CD4-positive, alpha-beta memory T cell (primary cell): ENCODE data around the gene C19orf12. TPM values are rescaled to one million over a fixed set of nuclear protein-coding genes. Genes with fewer than 3 reads are reported as not detected.
A peak's percentile ranks its signal among the peaks of the same experiment; 100 is the strongest.

Experiments used
- CTCF ChIA-PET: fragments of 350-600 bp; sonication (Branson Sonifier 250); formaldehyde crosslinking; loops from one replicate; lab custom pipeline; 2021; ENCODE audit warnings: inconsistent platforms; ENCODE audit not compliant: partially characterized antibody; lab: Charles Lee
- POLR2A ChIA-PET: fragments of 350-600 bp; sonication (Branson Sonifier 250); formaldehyde crosslinking; loops from one replicate; lab custom pipeline; 2021; ENCODE audit not compliant: partially characterized antibody; lab: Charles Lee
- DNase-seq, 5 donors: peaks; one replicate each; pipeline versions ENCODE4 v3.0.0 to v3.0.0-alpha.2; 2020 to 2022; ENCODE audit warnings: mixed read lengths in 1 of 5
- H3K27ac ChIP-seq: one replicate; pipeline ENCODE4 v1.7.0; 2013; ENCODE audit warnings: low read depth, low read length
- H3K27me3 ChIP-seq: 2 replicates; pipeline ENCODE4 v1.7.0; 2013; ENCODE audit warnings: mild to moderate bottlenecking, low read length, moderate library complexity; ENCODE audit not compliant: insufficient read depth
- H3K36me3 ChIP-seq: 2 replicates; pipeline ENCODE4 v1.7.0; 2013; ENCODE audit warnings: mild to moderate bottlenecking, low read length, moderate library complexity; ENCODE audit not compliant: insufficient read depth
- H3K4me1 ChIP-seq: 2 replicates; pipeline ENCODE4 v1.7.0; 2013; ENCODE audit warnings: mild to moderate bottlenecking, low read length, moderate library complexity; ENCODE audit not compliant: insufficient read depth
- H3K4me3 ChIP-seq, 2 donors: one replicate each; pipeline ENCODE4 v1.7.0; 2013; ENCODE audit warnings: low read length in 2 of 2, mild to moderate bottlenecking in 1 of 2
- H3K9me3 ChIP-seq, 2 donors: one replicate each; pipeline ENCODE4 v1.7.0; 2013; ENCODE audit warnings: low read length in 2 of 2, control low read depth in 1 of 2; ENCODE audit not compliant: control insufficient read depth in 1 of 2
- H3K27ac Mint-ChIP-seq, 7 donors: one replicate each; pipeline ENCODE4 v1.8.0; 2020 to 2021; ENCODE audit warnings: mixed read lengths in 7 of 7, mild to moderate bottlenecking in 6 of 7, inconsistent platforms in 3 of 7, moderate library complexity in 3 of 7
- H3K27me3 Mint-ChIP-seq, 2 donors: one replicate each; pipeline ENCODE4 v1.8.0; 2020 to 2021; ENCODE audit warnings: mixed read lengths in 2 of 2
- H3K36me3 Mint-ChIP-seq, 2 donors: one replicate each; pipeline ENCODE4 v1.8.0; 2020 to 2021; ENCODE audit warnings: mixed read lengths in 2 of 2, inconsistent platforms in 1 of 2, mild to moderate bottlenecking in 1 of 2
- H3K4me1 Mint-ChIP-seq, 4 donors: one replicate each; pipeline ENCODE4 v1.8.0; 2020 to 2021; ENCODE audit warnings: mixed read lengths in 4 of 4, mild to moderate bottlenecking in 1 of 4
- H3K4me3 Mint-ChIP-seq, 8 donors: one replicate each; pipeline ENCODE4 v1.8.0; 2020 to 2021; ENCODE audit warnings: mixed read lengths in 8 of 8, mild to moderate bottlenecking in 7 of 8, moderate library complexity in 6 of 8, inconsistent platforms in 3 of 8
- H3K9me3 Mint-ChIP-seq, 8 donors: one replicate each; pipeline ENCODE4 v1.8.0; 2020 to 2021; ENCODE audit warnings: mixed read lengths in 8 of 8, mild to moderate bottlenecking in 5 of 8, inconsistent platforms in 3 of 8, moderate library complexity in 1 of 8
- intact Hi-C: fragments of 100-400 bp; cut with micrococcal nuclease; formaldehyde crosslinking; loops from one replicate; pipeline ENCODE4 v1.15.1; 2023
- polyA plus RNA-seq, 2 donors: library from polyadenylated mRNA; unstranded; fragments of 300-500 nt; fragmentation: Illumina TruSeq; gene quantifications; one replicate each; pipeline ENCODE4 v1.2.3, GENCODE V29; 2021
- total RNA-seq, 2 experiments: library from RNA; stranded (reverse); gene quantifications; one replicate each; pipeline ENCODE4 v1.2.3, GENCODE V29; 2021

Gene C19orf12
- total and polyA plus RNA-seq, 4 experiments from 2014 or later = 22.7 to 30.1 (median 26.4) TPM

GRCh38 chr19:29697523-29698261 is 17.4 kb downstream of the C19orf12 start:
- CTCF ChIA-PET = interaction anchor here (1.2 to 1.4 kb wide), 2 partner anchors 14 to 19 kb away, joined by 3 to 10 read pairs; no protein-coding TSS in a partner anchor
- H3K4me1 Mint-ChIP-seq = peaks cover 4 to 22% (median 7%) of the 10 kb centered on the region in 4 donors
- no peaks in the 10 kb centered on the region for H3K27me3 Mint-ChIP-seq
- Histone ChIP-seq H3K9me3 (no peaks in the 10 kb centered on the region), H3K36me3 (peaks cover 8% of the 10 kb centered on the region), H3K4me1 (peaks cover 7% of the 10 kb centered on the region), H3K27ac (no peak overlapping the region), H3K4me3 (no peak overlapping the region), H3K27me3 (no peaks in the 10 kb centered on the region)
- intact Hi-C loops = loop anchor here (10.0 kb wide), 1 partner anchor 233 kb away; no protein-coding TSS in a partner anchor
- POLR2A ChIA-PET = interaction anchor here (1.2 kb wide), 1 partner anchor 17 kb away, joined by 3 read pairs; no protein-coding TSS in a partner anchor
- H3K4me3 Mint-ChIP-seq = no peak overlapping the region
- no peaks in the 10 kb centered on the region for H3K9me3 Mint-ChIP-seq
- peaks cover 0 to 10% of the 10 kb centered on the region in 2 donors for H3K36me3 Mint-ChIP-seq
- peak overlapping the region in 6 of 7 donors; percentile 52 to 89 (median 80) for H3K27ac Mint-ChIP-seq
- no peak for DNase-seq

DNA sequence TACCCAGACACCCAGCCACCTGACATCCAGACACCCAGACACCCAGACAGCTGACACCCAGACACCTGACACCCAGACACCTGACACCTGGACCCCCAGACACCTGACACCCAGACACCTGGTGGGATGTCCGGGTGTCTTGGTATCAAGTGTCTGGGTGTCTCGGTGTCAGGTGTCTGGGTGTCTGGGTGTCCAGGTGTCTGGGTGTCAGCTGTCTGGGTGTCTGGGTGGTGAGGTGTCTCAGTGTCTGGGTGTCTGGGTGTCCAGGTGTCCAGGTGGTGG is 18.6 kb downstream of the C19orf12 start:
- peaks cover 0 to 2% of the 10 kb centered on the region in 2 donors for H3K36me3 Mint-ChIP-seq
- H3K27me3 Mint-ChIP-seq = no peaks in the 10 kb centered on the region
- no peaks in the 10 kb centered on the region for H3K9me3 Mint-ChIP-seq
- no peak for DNase-seq
- no peaks in the 10 kb centered on the region for H3K27me3 ChIP-seq
- H3K9me3 ChIP-seq = no peaks in the 10 kb centered on the region
- H3K4me3 ChIP-seq = no peak overlapping the region
- intact Hi-C loops = loop anchor here (10.0 kb wide), 1 partner anchor 232 kb away; no protein-coding TSS in a partner anchor
- H3K27ac ChIP-seq = no peak overlapping the region
- H3K36me3 ChIP-seq = no peaks in the 10 kb centered on the region
- peaks cover 7% of the 10 kb centered on the region for H3K4me1 ChIP-seq
- CTCF ChIA-PET = no interaction called here
- H3K27ac Mint-ChIP-seq = peak overlapping the region in 4 of 7 donors; percentile 9 to 86 (median 72)
- H3K4me1 Mint-ChIP-seq = peaks cover 4 to 22% (median 7%) of the 10 kb centered on the region in 4 donors
- H3K4me3 Mint-ChIP-seq = no peak overlapping the region
- POLR2A ChIA-PET = interaction anchor here (1.0 kb wide), 1 partner anchor 20 kb away, joined by 6 read pairs; no protein-coding TSS in a partner anchor

GRCh38 chr19:29695765-29696564 is 19.1 kb downstream of the C19orf12 start:
- peak in 1 of 5 donors; percentile 55 for DNase-seq
- H3K27ac ChIP-seq = no peak overlapping the region
- no peaks in the 10 kb centered on the region for H3K36me3 Mint-ChIP-seq
- no peaks in the 10 kb centered on the region for H3K36me3 ChIP-seq
- H3K27ac Mint-ChIP-seq = peak overlapping the region; percentile 9 to 86 (median 68)
- POLR2A ChIA-PET = interaction anchor here (1.0 kb wide), 1 partner anchor 20 kb away, joined by 6 read pairs; no protein-coding TSS in a partner anchor
- intact Hi-C loops = loop anchor here (10.0 kb wide), 1 partner anchor 231 kb away; no protein-coding TSS in a partner anchor
- H3K4me3 Mint-ChIP-seq = no peak overlapping the region
- H3K9me3 Mint-ChIP-seq = no peaks in the 10 kb centered on the region
- H3K4me1 ChIP-seq = peaks cover 7% of the 10 kb centered on the region
- CTCF ChIA-PET = interaction anchor here (1.3 to 8.5 kb wide), 5 partner anchors 10 to 87 kb away, joined by 3 to 278 read pairs (median 158); partner anchors contain the start of genes C19orf12, PLEKHF1 and POP4
- H3K9me3 ChIP-seq = no peaks in the 10 kb centered on the region
- no peak overlapping the region for H3K4me3 ChIP-seq
- H3K27me3 ChIP-seq = no peaks in the 10 kb centered on the region
- peaks cover 7 to 25% (median 10%) of the 10 kb centered on the region in 4 donors for H3K4me1 Mint-ChIP-seq
- H3K27me3 Mint-ChIP-seq = no peaks in the 10 kb centered on the region

DNA sequence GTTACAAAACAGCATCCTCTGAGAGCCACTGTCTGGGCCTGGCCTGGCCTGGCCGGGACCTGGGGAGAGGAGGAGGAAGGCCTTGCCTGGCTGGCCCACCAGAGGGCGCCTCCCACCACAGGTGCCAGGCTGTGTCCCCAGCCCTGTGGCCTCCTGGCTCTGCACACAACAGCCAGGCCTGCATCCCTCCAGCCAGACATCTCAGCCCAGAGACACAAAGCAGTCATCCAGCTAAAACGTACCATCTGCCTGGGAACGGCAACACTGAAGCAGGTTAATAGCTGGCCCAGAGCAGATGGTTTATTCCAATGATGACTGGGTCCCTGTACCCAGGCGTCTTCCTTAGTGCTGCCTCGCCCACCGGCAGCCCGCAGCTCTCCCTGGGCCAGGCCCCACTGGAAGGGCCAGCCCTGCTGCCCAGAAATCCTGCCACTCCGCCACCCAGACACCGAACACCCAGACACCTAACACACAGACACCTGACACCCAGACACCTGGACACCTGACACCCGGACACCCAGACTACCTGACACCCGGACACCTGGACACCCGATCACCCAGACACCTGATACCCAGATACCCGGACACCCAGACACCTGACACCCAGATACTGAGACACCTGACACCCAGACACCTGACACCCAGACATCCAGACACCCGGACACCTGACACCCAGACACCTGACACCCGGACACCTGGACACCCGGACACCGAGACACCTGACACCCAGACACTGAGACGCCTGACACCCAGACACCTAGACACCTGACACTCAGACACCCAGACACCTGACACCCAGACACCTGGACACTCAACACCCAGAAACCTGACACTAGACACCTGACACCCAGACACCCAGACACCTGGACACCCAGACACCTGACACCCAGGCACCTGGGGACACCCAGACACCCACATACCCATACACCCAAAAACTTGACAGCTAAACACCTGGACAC is 20.1 kb downstream of the C19orf12 start:
- Histone ChIP-seq H3K9me3 (no peaks in the 10 kb centered on the region), H3K27ac (no peak overlapping the region), H3K4me1 (peaks cover 12% of the 10 kb centered on the region), H3K36me3 (no peaks in the 10 kb centered on the region), H3K27me3 (no peaks in the 10 kb centered on the region), H3K4me3 (no peak overlapping the region)
- ChIA-PET CTCF (interaction anchor here (0.9 to 8.5 kb wide), 22 partner anchors 8 to 181 kb away, joined by 3 to 278 read pairs (median 7); partner anchors contain the start of genes C19orf12, PLEKHF1 and POP4), POLR2A (interaction anchor here (0.7 to 2.0 kb wide), 8 partner anchors 17 to 192 kb away, joined by 3 to 55 read pairs (median 4); partner anchors contain the start of genes C19orf12 and POP4)
- H3K27me3 Mint-ChIP-seq = no peaks in the 10 kb centered on the region
- H3K4me1 Mint-ChIP-seq = peaks cover 7 to 30% (median 12%) of the 10 kb centered on the region in 4 donors
- H3K9me3 Mint-ChIP-seq = no peaks in the 10 kb centered on the region
- H3K4me3 Mint-ChIP-seq = no peak overlapping the region
- H3K27ac Mint-ChIP-seq = peak overlapping the region; percentile 58 to 89 (median 78)
- intact Hi-C loops = loop anchor here (1.0 to 10.0 kb wide), 3 partner anchors 21 to 230 kb away; partner anchors contain the start of gene VSTM2B
- DNase-seq = peak; percentile 75 to 82 (median 78)
- H3K36me3 Mint-ChIP-seq = no peaks in the 10 kb centered on the region

DNA sequence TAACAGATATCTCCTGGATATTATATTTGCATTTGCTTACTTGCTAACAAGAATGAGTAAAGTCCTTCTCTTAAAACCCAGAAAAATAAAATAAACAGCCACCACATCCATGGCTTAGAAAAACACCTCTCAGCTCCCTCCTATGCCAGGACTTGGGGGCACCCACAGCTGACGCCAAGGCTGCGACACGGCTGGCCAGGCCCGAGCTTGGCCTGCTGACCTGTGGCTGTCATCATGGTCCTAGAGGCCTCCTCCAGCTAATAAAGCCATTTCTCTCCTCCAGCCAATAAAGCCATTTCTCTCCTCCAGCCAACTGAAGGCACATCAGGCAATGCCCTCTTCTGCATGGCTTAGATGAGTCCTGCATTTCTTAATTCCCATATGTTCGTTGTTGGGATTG is 20.9 kb downstream of the C19orf12 start:
- no peaks in the 10 kb centered on the region for H3K27me3 ChIP-seq
- Mint-ChIP-seq H3K27ac (peak overlapping the region in 3 of 7 donors; percentile 58 to 89 (median 62)), H3K36me3 (peaks cover 0 to 4% of the 10 kb centered on the region in 2 donors), H3K9me3 (peaks cover 0 to 5% (median 0%) of the 10 kb centered on the region in 8 donors), H3K4me3 (no peak overlapping the region), H3K4me1 (peaks cover 7 to 37% (median 16%) of the 10 kb centered on the region in 4 donors), H3K27me3 (no peaks in the 10 kb centered on the region)
- POLR2A ChIA-PET = interaction anchor here (0.7 to 2.0 kb wide), 8 partner anchors 16 to 193 kb away, joined by 3 to 55 read pairs (median 4); partner anchors contain the start of genes C19orf12 and POP4
- H3K4me3 ChIP-seq = no peak overlapping the region
- peaks cover 12% of the 10 kb centered on the region for H3K4me1 ChIP-seq
- no peak overlapping the region for H3K27ac ChIP-seq
- H3K36me3 ChIP-seq = no peaks in the 10 kb centered on the region
- CTCF ChIA-PET = interaction anchor here (0.8 to 8.5 kb wide), 23 partner anchors 8 to 182 kb away, joined by 3 to 278 read pairs (median 7); partner anchors contain the start of genes C19orf12, PLEKHF1 and POP4
- H3K9me3 ChIP-seq = no peaks in the 10 kb centered on the region
- intact Hi-C loops = loop anchor here (1.0 to 10.0 kb wide), 3 partner anchors 22 to 229 kb away; partner anchors contain the start of gene VSTM2B
- no peak for DNase-seq

GRCh38 chr19:29690842-29691241 is 24.2 kb downstream of the C19orf12 start:
- peaks cover 12 to 48% (median 35%) of the 10 kb centered on the region in 4 donors for H3K4me1 Mint-ChIP-seq
- Histone ChIP-seq H3K4me1 (peaks cover 12% of the 10 kb centered on the region), H3K4me3 (no peak overlapping the region), H3K27ac (no peak overlapping the region), H3K9me3 (no peaks in the 10 kb centered on the region), H3K36me3 (no peaks in the 10 kb centered on the region), H3K27me3 (no peaks in the 10 kb centered on the region)
- H3K36me3 Mint-ChIP-seq = peaks cover 0 to 4% of the 10 kb centered on the region in 2 donors
- H3K27me3 Mint-ChIP-seq = no peaks in the 10 kb centered on the region
- POLR2A ChIA-PET = interaction anchor here (0.7 to 4.3 kb wide), 10 partner anchors 10 to 154 kb away, joined by 3 to 33 read pairs (median 6); partner anchors contain the start of genes C19orf12, PLEKHF1 and POP4
- H3K4me3 Mint-ChIP-seq = no peak overlapping the region
- peak; percentile 61 to 71 (median 68) for DNase-seq
- CTCF ChIA-PET = interaction anchor here (0.7 to 8.5 kb wide), 17 partner anchors 9 to 82 kb away, joined by 3 to 278 read pairs (median 6); partner anchors contain the start of genes C19orf12, PLEKHF1 and POP4
- peak overlapping the region in 6 of 7 donors; percentile 3 to 93 (median 66) for H3K27ac Mint-ChIP-seq
- H3K9me3 Mint-ChIP-seq = peaks cover 0 to 8% (median 0%) of the 10 kb centered on the region in 8 donors
- intact Hi-C loops = loop anchor here (1.0 to 10.0 kb wide), 6 partner anchors 20 to 226 kb away; partner anchors contain the start of genes PLEKHF1, POP4 and VSTM2B
